Hematopoietic multipotent progenitor cell treated with erythropoietin and hydrocortisone succinate and interleukin-3 and kit ligand, for 17 days (in vitro differentiated cells): ENCODE results near the gene ALG3.
"Not testable (repeated sequence)": the region's sequence is repeated elsewhere in the genome, so short reads cannot be mapped to it uniquely, and the experiment has no call there.

Experiments used
- DNase-seq: peaks from one replicate; pipeline ENCODE4 v3.0.0-alpha.2; 2015; ENCODE audit warnings: low spot score

ALG3 gene

GRCh38 chr3:184248454-184249411 lies at the start of gene ALG3:
Gene ALG3 (minus strand): TSS chr3:184248962. CDS start chr3:184248940, 22 bp downstream.
- peak; percentile 91 for DNase-seq

DNA sequence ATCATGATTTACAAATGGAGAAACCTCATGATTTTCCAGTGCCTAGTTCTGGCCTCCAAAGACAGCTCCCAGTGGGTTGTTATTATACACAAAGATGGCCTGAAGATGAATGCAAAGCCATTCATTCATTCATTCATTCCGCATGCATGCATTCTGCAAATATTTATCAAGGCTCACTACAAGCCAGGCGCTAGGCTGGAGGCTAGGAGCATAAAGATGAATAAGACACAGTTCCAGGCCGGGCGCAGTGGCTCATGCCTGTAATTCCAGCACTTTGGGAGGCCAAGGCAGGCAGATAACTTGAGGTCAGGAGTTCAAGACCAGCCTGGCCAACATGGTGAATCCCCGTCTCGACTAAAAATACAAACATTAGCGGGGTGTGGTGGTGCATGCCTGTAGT lies 47.9 kb upstream of the ALG3 start:
- DNase-seq: no peak

GRCh38 chr3:184295771-184296170 lies 47.0 kb upstream of the ALG3 start:
- DNase-seq: no peak

DNA sequence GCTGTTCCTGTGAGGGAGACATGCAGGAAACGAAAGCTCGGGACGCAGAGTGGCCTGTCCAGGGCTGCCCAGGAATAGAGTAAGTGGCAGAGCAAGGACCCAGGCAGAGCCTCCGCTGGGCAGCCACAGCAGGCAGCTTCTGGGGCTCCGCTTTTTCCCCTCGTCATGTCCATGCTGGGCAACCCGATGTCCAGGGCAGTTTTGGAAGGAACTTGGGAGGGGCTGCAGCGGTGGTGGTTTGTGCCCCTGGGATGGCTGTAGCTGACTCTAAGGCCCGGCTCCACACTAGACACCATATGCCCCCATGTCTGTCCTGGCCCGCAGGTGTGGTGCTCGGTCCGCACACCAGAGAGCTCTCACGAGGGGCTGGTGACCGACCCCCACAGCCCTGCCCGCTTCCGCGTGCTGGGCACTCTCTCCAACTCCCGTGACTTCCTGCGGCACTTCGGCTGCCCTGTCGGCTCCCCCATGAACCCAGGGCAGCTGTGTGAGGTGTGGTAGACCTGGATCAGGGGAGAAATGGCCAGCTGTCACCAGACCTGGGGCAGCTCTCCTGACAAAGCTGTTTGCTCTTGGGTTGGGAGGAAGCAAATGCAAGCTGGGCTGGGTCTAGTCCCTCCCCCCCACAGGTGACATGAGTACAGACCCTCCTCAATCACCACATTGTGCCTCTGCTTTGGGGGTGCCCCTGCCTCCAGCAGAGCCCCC lies 43.1 kb upstream of the ALG3 start:
- DNase-seq: no peak

- DNase-seq: no peak
Measured at GRCh38 chr3:184291044-184291737, 42.4 kb upstream of the ALG3 start.

DNA sequence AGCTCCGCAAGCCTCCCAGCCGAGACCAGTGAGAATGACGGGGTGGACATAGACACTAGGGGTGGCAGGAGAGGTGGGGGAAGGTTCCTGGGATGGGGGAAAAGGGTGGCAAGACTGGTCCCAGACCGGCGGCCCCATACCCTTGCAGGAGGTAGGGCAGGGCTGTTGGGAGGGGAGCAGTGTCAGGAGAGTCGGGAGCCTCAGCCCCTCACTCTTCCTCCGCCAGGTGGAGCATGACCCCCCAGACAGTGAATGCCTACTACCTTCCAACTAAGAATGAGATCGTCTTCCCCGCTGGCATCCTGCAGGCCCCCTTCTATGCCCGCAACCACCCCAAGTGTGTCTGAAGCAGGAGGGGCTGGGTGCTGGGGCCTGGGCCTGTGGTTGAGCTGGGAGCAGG lies 41.6 kb upstream of the ALG3 start:
- no peak for DNase-seq

DNA sequence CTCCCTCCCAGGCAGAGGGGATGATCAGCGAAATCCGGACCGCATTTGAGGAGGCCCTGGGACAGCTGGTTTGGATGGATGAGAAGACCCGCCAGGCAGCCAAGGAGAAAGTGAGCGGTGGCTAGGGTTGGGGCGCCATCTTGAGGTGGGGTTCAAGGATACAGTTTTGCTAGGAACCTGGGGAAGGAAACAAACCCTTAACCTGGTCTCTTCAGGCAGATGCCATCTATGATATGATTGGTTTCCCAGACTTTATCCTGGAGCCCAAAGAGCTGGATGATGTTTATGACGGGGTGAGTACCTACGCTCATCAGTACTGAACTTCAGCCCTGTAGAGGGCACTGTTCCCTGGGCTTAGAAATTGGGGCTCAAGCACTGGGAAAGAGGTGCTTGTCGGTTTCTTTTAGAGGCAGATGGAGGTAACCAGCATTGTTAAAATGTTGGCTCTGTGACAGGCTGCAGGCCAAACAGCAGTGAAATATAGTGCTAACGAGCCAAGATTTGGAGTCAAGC lies 40.7 kb upstream of the ALG3 start:
- peak; percentile 70 for DNase-seq

DNA sequence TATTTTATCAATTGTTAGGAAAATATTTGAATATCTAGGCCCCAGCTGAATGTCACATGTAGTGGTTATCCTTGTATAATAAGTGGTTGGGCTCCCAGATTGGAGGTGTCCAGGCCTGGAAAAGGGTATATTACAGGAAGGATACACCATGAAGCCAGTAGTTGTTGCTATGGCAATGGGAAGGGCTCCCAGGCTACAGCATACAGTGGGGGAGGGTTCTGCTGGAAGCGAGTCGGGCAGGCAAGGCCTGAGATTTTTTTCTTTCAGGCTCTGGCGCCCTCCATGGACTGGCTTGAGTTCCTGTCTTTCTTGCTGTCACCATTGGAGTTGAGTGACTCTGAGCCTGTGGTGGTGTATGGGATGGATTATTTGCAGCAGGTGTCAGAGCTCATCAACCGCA lies 35.9 kb upstream of the ALG3 start:
- no peak for DNase-seq

- no peak for DNase-seq
Measured at GRCh38 chr3:184283681-184284080, 34.9 kb upstream of the ALG3 start.

- no peak for DNase-seq
Measured at GRCh38 chr3:184282941-184283340, 34.2 kb upstream of the ALG3 start.

GRCh38 chr3:184277366-184277765 lies 28.6 kb upstream of the ALG3 start:
- DNase-seq: no peak

DNA sequence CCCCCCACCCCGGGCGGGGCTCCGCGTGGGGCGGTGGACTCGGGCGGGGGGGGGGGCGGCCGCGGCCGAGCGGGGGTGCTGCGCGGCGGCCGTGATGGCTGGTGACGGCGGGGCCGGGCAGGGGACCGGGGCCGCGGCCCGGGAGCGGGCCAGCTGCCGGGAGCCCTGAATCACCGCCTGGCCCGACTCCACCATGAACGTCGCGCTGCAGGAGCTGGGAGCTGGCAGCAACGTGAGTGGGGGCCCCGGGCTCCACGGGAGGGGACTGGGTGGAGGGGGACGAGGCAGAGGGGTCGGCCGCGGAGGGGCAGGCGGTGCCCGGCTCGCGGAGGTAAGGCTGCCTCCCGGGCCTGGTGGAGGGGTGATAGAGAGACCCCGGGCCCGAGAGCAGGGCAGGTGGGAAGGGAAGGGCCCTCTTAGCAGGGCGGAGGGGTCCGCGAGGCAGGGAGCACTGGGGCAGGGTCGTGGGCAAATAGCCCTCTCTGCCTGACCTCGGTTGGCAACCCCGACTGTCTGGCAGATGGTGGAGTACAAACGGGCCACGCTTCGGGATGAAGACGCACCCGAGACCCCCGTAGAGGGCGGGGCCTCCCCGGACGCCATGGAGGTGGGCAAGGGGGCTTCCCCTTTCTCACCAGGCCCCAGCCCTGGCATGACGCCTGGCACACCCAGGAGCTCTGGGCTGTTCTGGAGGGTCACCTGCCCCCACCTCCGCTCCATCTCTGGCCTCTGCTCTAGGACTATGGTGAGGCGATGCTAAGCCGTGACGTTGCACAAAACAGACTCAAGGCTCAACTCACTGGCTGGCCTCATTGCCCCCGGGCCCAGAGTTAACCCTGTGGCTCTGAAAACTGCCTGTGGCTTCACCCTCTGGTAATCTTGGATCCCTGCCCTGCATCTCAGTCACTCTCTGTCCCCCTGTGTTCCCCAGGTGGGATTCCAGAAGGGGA lies 27.5 kb upstream of the ALG3 start, which contains the start of gene ECE2:
Gene ECE2 (plus strand): TSS at position 62 of the 950 bp plus-strand sequence. CDS start 132 bp downstream, at position 194.
- no peak for DNase-seq

GRCh38 chr3:184275381-184275701 lies 26.6 kb upstream of the ALG3 start:
- DNase-seq: no peak

GRCh38 chr3:184272269-184272668 lies 23.5 kb upstream of the ALG3 start:
- DNase-seq: no peak

DNA sequence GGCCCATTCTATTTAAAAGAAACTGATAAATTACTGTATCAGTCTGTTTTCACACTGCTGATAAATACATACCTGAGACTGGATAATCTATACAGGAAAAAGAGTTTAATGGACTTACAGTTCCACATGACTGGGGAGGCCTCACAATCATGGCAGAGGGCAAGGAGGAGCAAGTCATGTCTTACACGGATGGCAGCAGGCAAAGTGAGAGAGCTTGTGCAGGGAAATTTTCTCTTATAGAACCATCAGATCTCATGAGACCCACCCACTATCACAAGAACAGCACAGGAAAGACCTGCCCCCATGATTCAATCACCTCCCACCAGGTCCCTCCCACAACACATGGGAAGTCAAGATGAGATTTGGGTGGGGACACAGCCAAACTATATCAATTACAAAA lies 18.5 kb upstream of the ALG3 start:
- DNase-seq: not testable (repeated sequence)

- DNase-seq: no peak
Measured at GRCh38 chr3:184262764-184263179, 14.0 kb upstream of the ALG3 start.

GRCh38 chr3:184261854-184262763 lies 13.3 kb upstream of the ALG3 start:
- no peak for DNase-seq

DNA sequence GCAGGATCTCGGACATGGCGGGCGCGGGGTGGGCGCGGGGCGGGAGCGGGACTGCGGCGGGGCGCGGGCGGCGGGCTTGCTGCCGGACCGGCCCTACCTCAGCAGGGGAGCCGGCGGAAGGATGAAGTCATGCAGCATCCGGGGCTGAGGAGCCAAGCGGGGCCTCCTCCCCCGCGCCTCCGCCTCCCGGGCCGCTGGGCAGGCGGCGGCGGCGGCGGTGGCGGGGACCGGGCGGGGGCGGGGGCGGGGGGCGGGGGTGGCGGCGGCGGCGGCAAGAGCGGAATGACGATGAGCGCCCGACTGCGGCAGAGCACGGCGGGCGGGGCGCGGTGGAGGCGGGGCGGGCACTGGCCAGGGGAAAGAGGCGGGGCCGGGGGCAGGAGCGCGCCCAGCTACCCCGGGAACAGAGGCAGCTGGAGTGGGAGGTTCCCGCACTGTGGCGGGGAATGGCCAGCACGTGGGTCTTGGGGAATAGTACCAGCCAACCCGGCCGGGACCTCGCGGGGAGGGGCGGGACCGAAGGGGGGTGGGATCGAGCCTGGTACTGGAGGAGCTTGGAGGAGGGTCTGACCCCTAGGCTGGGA lies 12.6 kb upstream of the ALG3 start, which contains the start of gene CAMK2N2:
Gene CAMK2N2 (minus strand): TSS at position 284 of the 584 bp plus-strand sequence. CDS start 268 bp downstream, at position 16.
- no peak for DNase-seq

GRCh38 chr3:184260724-184261269 lies 12.0 kb upstream of the ALG3 start:
- DNase-seq: no peak
